Measurements from ENCODE around the gene AACS.
"Not testable (repeated sequence)": the region's sequence is repeated elsewhere in the genome, so short reads cannot be mapped to it uniquely, and the experiment has no call there.

The AACS gene, protein sequence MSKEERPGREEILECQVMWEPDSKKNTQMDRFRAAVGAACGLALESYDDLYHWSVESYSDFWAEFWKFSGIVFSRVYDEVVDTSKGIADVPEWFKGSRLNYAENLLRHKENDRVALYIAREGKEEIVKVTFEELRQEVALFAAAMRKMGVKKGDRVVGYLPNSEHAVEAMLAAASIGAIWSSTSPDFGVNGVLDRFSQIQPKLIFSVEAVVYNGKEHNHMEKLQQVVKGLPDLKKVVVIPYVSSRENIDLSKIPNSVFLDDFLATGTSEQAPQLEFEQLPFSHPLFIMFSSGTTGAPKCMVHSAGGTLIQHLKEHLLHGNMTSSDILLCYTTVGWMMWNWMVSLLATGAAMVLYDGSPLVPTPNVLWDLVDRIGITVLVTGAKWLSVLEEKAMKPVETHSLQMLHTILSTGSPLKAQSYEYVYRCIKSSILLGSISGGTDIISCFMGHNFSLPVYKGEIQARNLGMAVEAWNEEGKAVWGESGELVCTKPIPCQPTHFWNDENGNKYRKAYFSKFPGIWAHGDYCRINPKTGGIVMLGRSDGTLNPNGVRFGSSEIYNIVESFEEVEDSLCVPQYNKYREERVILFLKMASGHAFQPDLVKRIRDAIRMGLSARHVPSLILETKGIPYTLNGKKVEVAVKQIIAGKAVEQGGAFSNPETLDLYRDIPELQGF

DNA sequence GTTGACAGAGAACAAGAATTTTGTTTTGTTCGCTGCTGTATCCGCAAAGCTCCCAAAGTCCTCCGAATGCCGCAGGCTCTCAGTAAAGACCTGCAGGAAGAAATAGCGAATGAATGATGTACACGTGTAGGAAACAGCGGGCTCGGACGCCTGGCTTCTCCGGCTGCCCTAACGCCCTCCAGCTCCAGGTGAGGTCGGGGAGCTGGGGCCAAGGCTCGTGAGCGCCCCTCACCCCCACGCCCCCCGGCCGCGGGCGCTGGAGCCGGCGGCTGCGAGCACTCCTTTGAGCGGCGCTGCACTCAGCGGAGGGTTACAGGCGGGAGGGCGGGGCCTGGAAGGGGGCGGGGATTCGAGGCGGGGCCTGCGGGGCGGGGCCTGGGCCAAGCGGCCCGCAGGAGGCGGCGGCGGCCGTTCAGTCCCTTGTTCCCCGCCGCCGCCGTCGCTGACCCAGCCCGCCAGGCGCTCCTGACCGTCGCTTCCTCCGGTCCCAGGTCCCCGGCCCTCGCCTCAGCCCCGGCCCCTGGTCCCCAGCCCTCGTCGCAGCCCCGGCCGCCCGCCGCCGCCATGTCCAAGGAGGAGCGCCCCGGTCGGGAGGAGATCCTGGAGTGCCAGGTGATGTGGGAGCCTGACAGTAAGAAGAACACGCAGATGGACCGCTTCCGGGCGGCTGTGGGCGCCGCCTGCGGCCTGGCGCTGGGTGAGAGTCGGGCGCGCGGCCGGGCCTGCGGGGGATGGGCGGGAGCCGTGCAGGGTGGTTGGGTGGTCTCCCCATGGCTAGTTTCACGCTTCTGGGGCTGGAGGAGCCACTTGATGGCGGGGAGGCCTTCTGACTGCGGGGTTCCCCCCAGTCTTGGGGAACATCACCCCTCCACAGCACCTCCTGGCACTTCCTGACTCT, at the start of gene AACS:
AACS (plus strand) TSS at position 415 of the 898 bp plus-strand sequence; CDS start at position 565, 150 bp downstream.
- DNase-seq (ENCODE audit: low read depth): peak; percentile 72

DNA sequence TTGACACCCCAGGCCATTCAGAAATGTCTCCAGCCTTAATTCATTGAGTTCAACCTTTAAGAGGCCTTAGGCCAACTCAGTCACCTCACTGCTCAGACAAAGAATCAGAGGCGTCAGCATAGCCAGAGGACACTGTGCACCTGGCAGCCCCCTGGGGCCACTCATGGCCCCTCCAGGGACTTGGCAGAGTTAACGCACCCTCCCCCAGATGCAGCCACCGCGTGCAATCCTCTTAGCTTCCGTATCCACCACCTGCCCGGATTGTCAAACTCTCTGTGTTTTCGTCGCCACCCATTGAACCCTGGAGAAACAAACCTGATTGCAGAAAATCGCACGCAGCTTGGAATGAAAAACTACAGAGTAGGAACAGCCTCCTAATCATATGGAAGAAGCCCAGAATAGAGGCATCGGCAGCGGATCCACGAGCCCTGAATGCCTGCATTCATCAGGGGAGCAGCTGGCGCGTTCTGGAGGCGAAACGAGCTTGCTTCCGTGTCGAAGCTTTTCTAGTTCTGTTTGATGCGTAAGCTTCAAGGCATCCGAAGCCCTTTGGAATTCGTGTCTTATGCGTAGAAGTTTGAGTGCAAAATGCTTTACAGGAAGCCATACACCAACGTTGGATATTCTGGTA, 49.4 kb upstream of the AACS start:
- DNase-seq (ENCODE audit: low read depth): no peak

DNA sequence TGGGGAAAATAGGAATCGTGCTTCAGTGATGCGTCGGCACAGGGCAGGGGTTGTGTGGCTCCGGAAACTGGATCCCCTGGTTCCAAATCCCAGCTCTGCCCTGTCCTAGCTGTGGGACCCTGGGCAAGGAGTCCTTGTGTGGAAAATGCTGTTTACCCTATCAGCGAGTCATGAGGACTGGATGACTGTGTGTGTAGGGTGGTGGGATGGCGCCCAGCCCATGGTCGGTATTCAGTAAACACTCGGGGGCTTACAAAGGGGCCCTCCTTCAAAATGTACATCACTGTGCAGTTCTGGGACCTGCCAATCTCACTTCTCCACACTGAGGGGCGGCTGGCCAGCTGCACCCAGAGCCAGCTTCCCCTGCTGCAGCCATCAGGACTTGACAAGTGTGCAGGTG, 47.4 kb upstream of the AACS start:
- no peak for DNase-seq (ENCODE audit: low read depth)

DNA sequence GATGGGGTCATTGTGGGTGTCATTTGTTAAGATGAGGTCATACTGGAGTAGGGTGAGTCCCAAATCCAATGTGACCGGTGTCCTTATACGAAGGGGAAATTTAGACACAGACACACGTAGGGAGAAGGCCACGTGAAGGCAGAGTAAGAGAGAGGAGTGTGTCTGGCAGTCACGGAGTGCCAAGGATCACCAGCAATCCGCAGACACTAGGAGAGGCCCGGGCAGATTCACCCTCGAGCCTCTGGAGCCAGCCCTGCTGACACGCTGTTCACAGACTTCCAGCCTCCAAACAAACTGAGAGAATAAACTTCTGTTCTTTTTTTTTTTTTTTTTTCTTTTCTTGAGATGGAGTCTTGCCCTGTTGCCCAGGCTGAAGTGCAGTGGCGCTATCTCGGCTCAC, 46.9 kb upstream of the AACS start:
- DNase-seq (ENCODE audit: low read depth): no peak

DNA sequence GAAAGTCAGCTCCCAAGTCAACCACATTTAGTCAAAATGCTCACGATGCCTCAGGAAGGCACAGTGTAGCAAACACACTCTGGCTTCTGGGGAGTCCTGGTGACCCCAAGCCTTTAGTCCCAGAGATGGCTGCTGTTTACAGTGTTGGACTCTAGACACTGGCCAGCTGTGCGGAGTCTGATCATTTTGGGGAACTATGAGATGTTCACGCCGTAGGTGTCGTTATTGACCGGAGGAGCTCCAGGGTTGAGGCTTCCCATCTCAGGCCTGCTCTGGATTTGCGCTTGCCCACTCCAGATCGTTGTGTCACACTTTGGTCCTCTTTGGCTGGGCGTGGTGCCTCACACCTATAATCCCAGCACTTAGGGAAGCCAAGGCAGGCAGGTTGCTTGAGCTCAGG, 44.1 kb upstream of the AACS start:
- no peak for DNase-seq (ENCODE audit: low read depth)

DNA sequence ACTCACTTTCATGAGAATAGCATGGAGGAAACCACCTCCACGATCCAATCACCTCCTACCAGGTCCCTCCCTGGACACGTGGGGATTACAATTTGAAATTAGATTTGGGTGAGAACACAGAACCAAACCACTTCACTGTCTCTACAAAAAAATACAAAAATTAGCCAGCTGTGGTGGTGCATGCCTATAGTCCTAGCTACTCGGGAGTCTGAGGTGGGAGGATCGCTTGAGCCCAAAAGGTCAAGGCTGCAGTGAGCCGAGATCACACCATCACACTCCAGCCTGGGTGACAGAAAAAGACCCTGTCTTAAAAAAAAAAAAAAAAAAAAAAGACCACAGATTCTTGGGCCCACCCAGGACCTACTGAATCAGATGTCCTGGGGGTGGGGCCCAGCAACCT, 43.5 kb upstream of the AACS start:
- DNase-seq (ENCODE audit: low read depth): no peak

DNA sequence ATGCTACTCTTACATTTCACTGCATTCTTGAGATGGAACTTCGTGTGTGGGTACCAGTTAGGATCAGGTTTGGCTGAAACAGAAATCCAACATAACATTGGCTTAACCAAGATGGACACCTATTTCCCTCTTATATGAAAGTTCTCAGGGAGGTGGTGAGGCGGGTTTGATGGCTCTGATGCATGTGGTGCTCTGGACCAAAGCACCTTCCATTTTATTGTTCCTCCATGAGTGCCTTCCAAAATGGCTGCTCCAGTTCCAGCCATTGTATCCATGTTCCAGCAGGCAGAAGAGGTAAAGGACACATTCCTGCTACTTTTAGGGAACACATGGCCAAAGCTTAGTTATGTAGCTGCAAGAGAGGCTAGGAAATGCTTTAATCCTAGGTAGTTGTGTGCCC, 42.2 kb upstream of the AACS start:
- no peak for DNase-seq (ENCODE audit: low read depth)

DNA sequence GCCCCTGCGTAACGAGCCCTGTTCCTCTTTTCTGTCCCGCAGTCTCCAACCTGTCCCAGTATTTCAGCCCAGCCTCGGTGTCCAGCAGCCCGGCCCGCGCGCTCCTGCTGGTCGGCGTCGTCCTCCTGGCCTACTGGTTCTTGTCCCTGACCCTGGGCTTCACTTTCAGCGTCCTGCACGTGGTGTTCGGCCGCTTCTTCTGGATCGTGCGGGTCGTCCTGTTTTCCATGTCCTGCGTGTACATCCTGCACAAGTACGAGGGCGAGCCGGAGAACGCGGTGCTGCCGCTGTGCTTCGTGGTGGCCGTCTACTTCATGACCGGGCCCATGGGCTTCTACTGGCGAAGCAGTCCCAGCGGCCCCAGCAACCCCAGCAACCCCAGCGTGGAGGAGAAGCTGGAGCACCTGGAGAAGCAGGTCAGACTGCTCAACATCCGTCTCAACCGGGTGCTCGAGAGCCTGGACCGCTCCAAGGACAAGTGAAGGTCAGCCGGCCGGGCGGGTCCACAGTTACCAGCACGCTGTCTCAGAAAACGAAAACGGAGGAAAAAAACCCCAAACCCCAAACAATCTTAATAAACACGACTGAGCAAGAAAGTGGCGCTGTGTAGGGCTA, 40.2 kb upstream of the AACS start:
- DNase-seq (ENCODE audit: low read depth): no peak

DNA sequence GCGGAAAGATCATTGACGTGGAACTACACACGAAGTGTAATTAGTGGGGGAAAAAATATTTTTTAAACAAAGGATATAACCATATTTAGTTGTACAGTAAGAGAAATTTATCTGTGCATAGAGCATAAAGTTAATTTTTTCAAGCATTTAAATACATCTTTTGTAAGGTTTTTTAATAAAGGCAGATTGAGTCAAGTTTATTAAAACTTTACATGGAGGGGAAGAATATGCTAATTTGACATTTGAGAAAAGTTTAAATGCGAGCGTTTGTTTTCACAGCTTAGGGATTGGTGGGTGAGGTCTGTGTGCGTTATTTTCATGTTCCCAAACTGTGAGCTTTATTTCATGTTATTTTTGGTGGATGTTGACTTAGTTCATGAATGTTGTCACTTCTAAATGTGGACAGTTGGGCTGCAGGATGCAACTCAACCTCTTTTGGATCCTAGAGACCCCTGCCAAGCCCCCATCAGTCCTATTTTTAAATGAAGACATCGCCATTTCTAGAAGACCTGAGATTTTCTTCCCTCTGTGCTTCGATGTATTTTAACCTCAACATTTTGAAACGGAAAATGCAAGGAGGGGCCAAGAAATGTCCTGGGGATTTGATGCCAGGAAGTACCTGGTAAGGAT, 39.5 kb upstream of the AACS start:
- no peak for DNase-seq (ENCODE audit: low read depth)

DNA sequence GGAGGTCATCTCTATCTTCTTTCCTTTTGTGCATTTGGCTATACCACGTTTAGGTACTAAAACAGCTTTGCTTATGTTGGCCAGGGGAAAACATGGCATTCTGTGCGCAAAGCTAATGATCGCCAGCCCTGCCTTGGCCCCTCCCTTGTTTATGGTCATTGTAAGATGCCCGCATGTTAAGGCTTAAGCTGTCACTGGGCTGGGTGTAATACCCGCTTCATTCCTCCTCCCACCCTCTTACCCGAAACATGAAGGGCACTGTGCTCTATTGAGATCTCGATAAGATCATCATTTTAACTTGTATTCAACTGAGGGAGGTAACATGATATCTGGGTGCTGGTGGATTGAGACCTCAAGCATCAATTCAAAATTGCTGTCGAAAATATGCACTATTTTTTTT, 37.1 kb upstream of the AACS start:
- DNase-seq (ENCODE audit: low read depth): no peak

DNA sequence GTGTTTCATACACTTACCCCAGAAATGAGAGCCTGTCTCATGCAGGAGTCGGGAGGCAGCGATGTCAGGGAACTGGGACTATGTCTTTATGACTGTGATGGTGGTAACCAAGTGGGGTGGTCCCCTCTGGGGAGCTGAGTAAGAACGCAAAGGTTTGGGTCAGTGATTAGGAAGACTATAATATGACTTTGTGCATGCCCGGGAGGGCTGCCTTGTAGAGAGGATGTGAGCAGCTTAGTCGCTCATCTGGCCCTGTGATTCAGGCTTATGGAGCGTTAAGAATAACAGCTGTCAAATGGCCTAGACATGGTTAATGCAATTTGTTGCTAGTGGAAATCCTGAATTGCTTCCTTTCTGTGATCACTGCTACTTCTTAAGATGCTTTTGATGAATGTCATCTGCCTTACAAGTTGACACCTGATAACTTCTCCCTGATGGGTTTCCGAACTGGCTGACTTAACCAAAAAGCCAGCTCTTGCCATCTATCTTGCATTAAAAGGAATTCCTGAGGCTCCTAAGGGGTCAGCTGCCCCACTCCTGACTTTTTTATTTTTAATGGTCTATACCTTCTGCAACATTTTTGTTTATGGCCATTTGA, 35.4 kb upstream of the AACS start:
- DNase-seq (ENCODE audit: low read depth): no peak

DNA sequence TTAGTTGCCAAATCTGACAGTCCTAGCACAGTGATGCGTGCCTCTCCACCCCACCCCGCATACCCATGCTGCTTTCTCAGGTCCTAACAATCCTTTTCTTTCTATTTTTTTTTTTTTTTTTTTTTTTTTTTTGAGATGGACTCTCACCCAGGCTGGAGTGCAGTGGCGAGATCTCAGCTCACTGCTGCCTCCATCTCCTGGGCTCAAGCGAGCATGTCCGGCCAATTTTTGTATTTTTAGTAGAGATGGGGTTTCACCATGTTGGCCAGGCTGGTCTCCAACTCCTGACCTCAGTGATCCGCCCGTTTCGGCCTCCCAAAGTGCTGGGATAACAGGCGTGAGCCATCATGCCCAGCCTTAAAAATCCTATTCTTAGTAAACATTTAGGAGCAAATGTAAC, 33.8 kb upstream of the AACS start:
- not testable (repeated sequence) for DNase-seq (ENCODE audit: low read depth)

DNA sequence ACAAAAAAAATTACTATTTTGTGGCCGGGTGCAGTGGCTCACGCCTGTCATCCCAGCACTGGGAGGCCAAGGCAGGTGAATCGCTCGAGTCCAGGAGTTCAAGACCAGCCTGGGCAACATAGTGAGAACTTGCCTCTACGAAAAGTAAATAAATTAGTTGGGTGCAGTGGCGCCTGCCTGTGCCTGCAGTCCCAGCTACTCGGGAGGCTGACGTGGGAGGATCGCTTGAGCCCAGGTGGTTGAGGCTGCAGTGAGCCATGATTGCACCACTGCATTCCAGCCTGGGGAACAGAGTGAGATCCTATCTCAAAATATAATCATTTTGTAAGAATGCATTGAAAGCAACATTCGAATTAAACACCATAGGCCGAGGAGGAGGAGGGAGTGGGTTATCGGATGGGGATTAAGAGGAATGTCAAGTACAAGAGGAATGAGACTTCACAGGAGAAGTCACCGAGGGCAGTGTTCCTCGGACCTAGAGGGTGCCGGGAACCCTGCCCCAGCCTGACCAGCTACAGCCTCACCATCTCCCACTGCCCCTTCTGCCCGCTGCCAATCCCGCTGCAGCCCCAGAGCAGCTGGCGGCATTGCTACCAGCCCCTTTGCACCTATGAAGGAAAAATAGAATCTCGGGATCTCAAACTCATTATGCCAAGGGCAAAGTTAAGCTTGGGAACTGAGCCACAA, 32.6 kb upstream of the AACS start:
- no peak for DNase-seq (ENCODE audit: low read depth)

DNA sequence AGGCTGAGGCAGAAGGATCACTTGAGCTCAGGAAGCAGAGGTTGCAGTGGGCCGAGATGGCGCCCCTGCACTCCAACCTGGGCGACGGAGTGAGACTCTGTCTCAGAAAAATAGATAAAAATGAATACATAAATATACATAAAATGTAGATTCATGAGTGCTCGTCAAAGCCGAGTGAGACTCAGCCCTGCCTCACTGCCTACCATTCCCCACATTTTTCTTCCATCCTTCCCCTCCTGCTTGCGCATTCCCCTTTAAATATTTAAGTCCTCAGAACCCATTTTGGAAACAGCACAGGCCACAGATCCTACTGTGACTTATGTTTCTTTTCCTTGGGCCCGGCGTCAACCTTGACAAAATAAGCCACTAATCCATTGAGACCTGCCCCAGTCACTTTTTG, 31.9 kb upstream of the AACS start:
- no peak for DNase-seq (ENCODE audit: low read depth)

DNA sequence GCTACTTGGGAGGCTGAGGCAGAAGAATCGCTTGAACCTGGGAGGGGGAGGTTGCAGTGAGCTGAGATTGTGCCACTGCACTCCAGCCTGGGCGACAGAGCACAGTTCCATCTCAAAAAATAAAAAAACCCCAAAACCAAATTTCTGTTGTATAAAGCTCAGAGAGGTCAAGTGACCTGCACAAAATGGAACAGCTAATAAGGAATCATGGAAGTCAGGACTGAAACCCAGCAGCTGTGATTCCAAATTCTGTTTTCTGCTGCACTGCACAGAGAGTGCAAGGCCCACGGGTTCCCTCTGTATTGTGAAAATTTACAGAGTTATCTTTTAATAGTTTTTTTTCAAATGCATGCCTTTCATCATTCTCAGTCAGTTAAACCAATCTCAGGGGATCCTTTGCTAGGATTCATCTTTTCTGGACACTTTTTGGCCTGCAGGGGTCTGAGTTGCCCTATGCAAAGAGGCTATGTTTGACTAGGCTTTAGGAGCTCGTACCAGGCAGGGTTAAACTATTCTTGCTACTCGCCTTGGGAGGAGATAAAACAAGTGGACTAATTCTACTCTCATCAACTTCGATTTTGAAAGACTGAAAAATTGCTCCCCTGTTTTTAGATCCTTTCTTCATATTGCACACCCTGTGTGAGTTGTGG, 26.1 kb upstream of the AACS start:
- no peak for DNase-seq (ENCODE audit: low read depth)

DNA sequence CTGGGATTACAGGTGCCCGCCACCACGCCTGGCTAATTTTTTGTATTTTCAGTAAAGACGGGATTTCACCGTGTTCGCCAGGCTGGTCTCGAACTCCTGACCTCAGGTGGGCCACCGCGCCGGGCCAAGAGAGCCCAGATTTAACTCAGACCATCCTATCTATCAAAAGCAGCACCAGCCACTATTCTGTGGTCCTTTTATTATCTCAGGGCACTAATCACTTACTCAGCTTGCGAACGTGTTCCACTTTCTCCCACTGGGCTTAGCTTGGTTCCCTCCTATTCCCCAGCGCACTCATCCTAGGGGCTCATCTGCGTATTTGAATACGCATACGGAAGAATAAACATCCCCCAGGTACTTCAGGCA, 16.2 kb upstream of the AACS start:
- no peak for DNase-seq (ENCODE audit: low read depth)

DNA sequence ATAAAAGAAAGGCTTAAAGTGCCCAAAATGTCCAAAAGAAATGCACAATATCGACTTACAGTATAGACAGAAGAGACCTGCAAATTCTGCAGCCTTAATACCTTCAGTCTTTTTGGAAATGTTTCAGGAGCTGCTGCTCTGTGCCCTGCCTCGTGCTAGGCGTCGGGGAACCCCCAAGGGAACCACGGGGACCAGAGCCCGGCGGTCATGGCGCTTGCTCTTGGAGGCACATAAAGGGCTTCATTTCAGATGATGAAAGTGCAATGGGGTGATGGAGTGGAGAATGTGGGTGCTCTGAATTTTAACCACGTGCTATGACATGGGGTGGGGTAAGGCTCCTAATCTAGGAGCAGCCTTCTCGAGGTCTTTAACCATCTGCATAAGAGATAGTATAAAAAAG, 14.8 kb upstream of the AACS start:
- no peak for DNase-seq (ENCODE audit: low read depth)

DNA sequence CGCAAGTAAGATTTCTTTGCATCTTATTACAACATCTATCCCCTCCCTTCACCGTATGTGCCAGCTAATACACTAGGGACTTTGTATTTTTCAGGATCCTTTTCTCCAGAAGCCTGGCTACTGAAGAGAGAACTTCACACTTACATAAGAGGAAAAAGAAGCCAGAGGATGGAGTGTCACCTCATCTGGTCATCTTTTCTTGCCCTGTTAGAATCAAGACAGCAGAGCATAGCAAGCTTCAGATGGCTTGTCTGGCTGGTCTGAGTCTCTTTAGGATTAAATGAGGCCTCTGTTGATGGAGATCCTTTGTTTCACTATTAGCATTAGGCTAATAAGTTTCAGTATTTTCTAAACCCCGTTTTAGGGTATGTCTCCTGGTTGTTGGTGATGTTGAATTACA, 14.4 kb upstream of the AACS start:
- DNase-seq (ENCODE audit: low read depth): no peak

DNA sequence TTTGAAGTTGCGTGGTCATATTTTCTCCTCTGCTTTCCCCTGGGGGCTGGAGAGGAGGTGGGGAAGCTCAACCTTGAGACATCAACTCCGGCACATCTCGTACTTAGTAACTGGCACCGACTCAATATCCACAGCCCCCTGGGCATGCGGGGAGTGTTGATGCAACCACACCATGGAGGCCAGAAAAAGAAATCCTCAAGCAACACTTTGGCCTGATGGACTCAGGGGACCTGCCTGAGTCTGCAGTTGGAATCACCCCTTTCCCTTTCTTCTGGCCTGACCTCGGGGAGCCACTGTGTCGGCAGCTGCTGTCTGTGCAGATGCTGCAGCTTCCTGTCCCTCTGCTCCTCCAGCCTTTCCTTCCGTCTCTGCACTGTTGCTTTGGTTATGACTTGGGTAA, 11.4 kb upstream of the AACS start:
- no peak for DNase-seq (ENCODE audit: low read depth)

DNA sequence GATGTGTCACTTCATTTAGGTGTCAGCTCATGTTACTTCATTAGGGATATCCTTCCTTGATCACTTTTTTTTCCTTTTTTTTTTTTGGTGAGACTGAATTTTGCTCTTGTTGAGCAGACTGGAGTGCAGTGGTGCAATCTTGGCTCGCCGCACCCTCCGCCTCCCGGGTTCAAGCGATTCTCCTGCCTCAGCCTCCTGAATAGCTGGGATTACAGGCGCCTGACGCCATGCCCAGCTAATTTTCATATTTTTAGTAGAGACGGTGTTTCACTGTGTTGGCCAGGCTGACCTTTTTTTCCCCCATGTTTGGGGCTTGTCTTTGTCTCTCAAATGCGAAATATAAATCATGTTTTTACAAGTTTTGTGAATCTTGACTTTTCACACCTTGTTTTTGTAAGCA, 9.6 kb upstream of the AACS start:
- no peak for DNase-seq (ENCODE audit: low read depth)

Data from activated T-cell treated with anti-CD3 and anti-CD28 coated beads for 1 hour (primary cell).